K562 (cell line): ENCODE data around the gene ACTR1B. TPM values are rescaled to one million over a fixed set of nuclear protein-coding genes. Genes with fewer than 3 reads are reported as not detected.

Experiments used
- BACH1 ChIP-seq: fragments of 200-800 bp; sonication (Bioruptor generic); IDR thresholded peaks from 2 replicates; pipeline ENCODE4 v1.6.1; 2016; ENCODE audit warnings: missing genetic modification characterization, missing compliant biosample characterization
- FOSL1 ChIP-seq: fragments of 200-800 bp; sonication (Bioruptor generic); conservative IDR thresholded peaks from 2 replicates; pipeline ENCODE4 v1.6.1; 2016; ENCODE audit warnings: missing genetic modification characterization, missing compliant biosample characterization
- GATAD2A ChIP-seq: fragments of 450-650 bp; IDR thresholded peaks from 2 replicates; pipeline ENCODE4 v1.6.1; 2017
- GATAD2B ChIP-seq: fragments of 450-650 bp; IDR thresholded peaks from 2 replicates; pipeline ENCODE4 v1.6.1; 2017; ENCODE audit warnings: mild to moderate bottlenecking, borderline replicate concordance
- HDAC8 ChIP-seq: fragments of 450-650 bp; IDR thresholded peaks from 2 replicates; pipeline ENCODE4 v1.6.1; 2016; ENCODE audit warnings: mild to moderate bottlenecking, missing genetic modification characterization, moderate library complexity, missing compliant biosample characterization
- KDM1A ChIP-seq, 2 experiments: fragments of 450-650 bp; IDR thresholded peaks; 2 replicates each; pipeline ENCODE4 v1.6.1; 2016; ENCODE audit warnings: mild to moderate bottlenecking in 2 of 2
- L3MBTL2 ChIP-seq: fragments of 450-650 bp; IDR thresholded peaks from 2 replicates; pipeline ENCODE4 v1.6.1; 2016; ENCODE audit warnings: mild to moderate bottlenecking, moderate library complexity
- MYNN ChIP-seq, 2 experiments: sonication (generic); formaldehyde crosslinking in 1 of 2; IDR thresholded peaks; 2 replicates each; pipeline versions ENCODE4 v1.5.0 to v1.6.1; 2016 to 2020; ENCODE audit warnings: antibody characterized with exemption in 1 of 2, missing genetic modification reagents in 1 of 2
- NR2C2 ChIP-seq, 2 experiments: fragments of 200-800 bp in 1 of 2; sonication (Bioruptor generic) in 1 of 2; sonication (generic) in 1 of 2; formaldehyde crosslinking in 1 of 2; IDR thresholded peaks; 2 replicates each; pipeline versions ENCODE4 v1.6.1 to v1.8.0; 2016 to 2022; ENCODE audit warnings: mild to moderate bottlenecking in 1 of 2, missing compliant biosample characterization in 1 of 2, missing genetic modification characterization in 1 of 2, missing genetic modification reagents in 1 of 2
- RBBP5 ChIP-seq: fragments of 200-600 bp; sonication (generic); IDR thresholded peaks from 2 replicates; pipeline ENCODE4 v1.6.1; 2012; ENCODE audit warnings: borderline replicate concordance, mild to moderate bottlenecking, low read length, control low read depth, inconsistent platforms; ENCODE audit not compliant: insufficient read depth, poor library complexity, severe bottlenecking
- ZNF318 ChIP-seq, 2 experiments: fragments of 450-650 bp; IDR thresholded peaks; 2 replicates each; pipeline ENCODE4 v1.6.1; 2016; ENCODE audit warnings: mild to moderate bottlenecking in 2 of 2, borderline replicate concordance in 1 of 2, low read depth in 1 of 2, moderate library complexity in 1 of 2
- ZNF592 ChIP-seq: fragments of 450-650 bp; IDR thresholded peaks from 2 replicates; pipeline ENCODE4 v1.6.1; 2017; ENCODE audit warnings: antibody characterized with exemption, mild to moderate bottlenecking
- ZNF76 ChIP-seq: fragments of 250-450 bp; sonication (Bioruptor Pico); IDR thresholded peaks from 2 replicates; pipeline ENCODE4 v1.4.0; 2020; ENCODE audit warnings: mild to moderate bottlenecking, moderate library complexity, borderline replicate concordance
- polyA plus RNA-seq, 8 experiments: library from polyadenylated mRNA; depleted of rRNA in 4 of 8; stranded (reverse) in 5 of 8; unstranded in 3 of 8; fragments of >200 nt; fragmentation: Nextera tagmentation in 2 of 8; fragmentation: Illumina TruSeq in 1 of 8; extraction: Ambion mirVana in 2 of 8; extraction: Trizol in 1 of 8; gene quantifications; 2 replicates each; pipeline versions ENCODE4 v1.2.1 to v1.2.3, GENCODE V29; 2011 to 2014; ENCODE audit warnings: inconsistent platforms in 1 of 8, missing spikeins in 1 of 8
- total RNA-seq, 7 experiments: library from RNA; depleted of rRNA in 6 of 7; stranded (reverse); fragments of >200 nt in 6 of 7; fragmentation: Illumina TruSeq in 2 of 7; extraction: Trizol in 2 of 7; gene quantifications; 2 replicates each; pipeline versions ENCODE4 v1.2.1 to v1.2.3, GENCODE V29; 2011 to 2021; ENCODE audit warnings: low replicate concordance in 1 of 7

Gene ACTR1B
- total and polyA plus RNA-seq, 9 of the 15 experiments (the other 6 are each of a cell fraction or from before 2014, with no cell fraction given): 0.49 to 42.3 (median 22.5) TPM

GRCh38 chr2:97673182-97673914 is 9.5 kb upstream of the ACTR1B start (continued):
- TF ChIP-seq ZNF592 (peak; percentile 69), HDAC8 (tag) (no peak), BACH1 (tag) (0 out of 2 replicates have a peak, but pooled peaks have one; percentile 31), L3MBTL2 (peak; percentile 52), KDM1A (IDR thresholded peaks at IDR 0.05) (no peak), FOSL1 (tag) (peak; percentile 61), RBBP5 (peak; percentile 28), NR2C2 (CRISPR knock-in tag; IDR thresholded peaks at IDR 0.05) (no peak), NR2C2 (tag; IDR thresholded peaks at IDR 0.05) (peak; percentile 36), GATAD2B (no peak), MYNN (IDR thresholded peaks at IDR 0.05) (no peak), MYNN (CRISPR knock-in tag; IDR thresholded peaks at IDR 0.05) (no peak), ZNF76 (CRISPR knock-in tag) (0 out of 2 replicates have a peak, but pooled peaks have one; percentile 17), GATAD2A (peak; percentile 9; the same call in 1 of the 2 replicates), ZNF318 (IDR thresholded peaks at IDR 0.05; ENCODE audit: borderline replicate concordance in 1 of 2, low read depth in 1 of 2) (no peak)
